Keratinocyte (primary cell): ENCODE results near the gene HABP2.

Experiments
- CTCF ChIP-seq, 3 experiments: IDR thresholded peaks in 1 of 3; conservative IDR thresholded peaks in 1 of 3; optimal IDR thresholded peaks in 1 of 3; 2 replicates in 2 of 3; 3 replicates in 1 of 3; pipeline versions ENCODE3 to v1.5.1; 2011; ENCODE audit warnings: low read length in 3 of 3, mild to moderate bottlenecking in 3 of 3, moderate library complexity in 2 of 3, control low read depth in 1 of 3, inconsistent platforms in 1 of 3; ENCODE audit not compliant: insufficient read depth in 2 of 3; ENCODE audit errors: extremely low read depth in 1 of 3
- EZH2 ChIP-seq: IDR thresholded peaks from one replicate; pipeline ENCODE4 v1.6.1; 2012; ENCODE audit warnings: inconsistent platforms, mild to moderate bottlenecking, low read length, moderate library complexity

- TF ChIP-seq CTCF (optimal IDR thresholded peaks at IDR 0.05 in 1 of 3, IDR thresholded peaks at IDR 0.05 in 1 of 3, conservative IDR thresholded peaks at IDR 0.05 in 1 of 3; ENCODE audit: extremely low read depth in 1 of 3, insufficient read depth in 2 of 3, low read length in 3 of 3) (no peak), EZH2 (no peak)
Measured at GRCh38 chr10:113619401-113619800, 66.5 kb downstream of the HABP2 start.
